Activated B cell treated with CpG ODN at 0.5 μM for 24 hours (primary cell): ENCODE data around the gene EXOC3. TPM values are rescaled to one million over a fixed set of nuclear protein-coding genes. Genes with fewer than 3 reads are reported as not detected.

Experiments used
- ATAC-seq: fragments of 200-7000 bp; cut with Tn5 transposase; one replicate; pipeline ENCODE4 v1.10.0; 2021; ENCODE audit warnings: low read depth, mild to moderate bottlenecking, moderate library complexity
- CTCF ChIA-PET: fragments of 350-600 bp; sonication (Branson Sonifier 250); formaldehyde crosslinking; loops from one replicate; lab custom pipeline; 2021; ENCODE audit warnings: antibody characterized with exemption; lab: Charles Lee
- POLR2A ChIA-PET: fragments of 350-600 bp; sonication (Branson Sonifier 250); formaldehyde crosslinking; loops from one replicate; lab custom pipeline; 2021; ENCODE audit warnings: antibody characterized with exemption; lab: Charles Lee
- DNase-seq: peaks from one replicate; pipeline ENCODE4 v3.0.0; 2022
- H3K27ac Mint-ChIP-seq: one replicate; pipeline ENCODE4 v1.8.0; 2020; ENCODE audit warnings: mixed read lengths
- H3K27me3 Mint-ChIP-seq: one replicate; pipeline ENCODE4 v1.8.0; 2021; ENCODE audit warnings: mixed read lengths
- H3K36me3 Mint-ChIP-seq: one replicate; pipeline ENCODE4 v1.8.0; 2021; ENCODE audit warnings: low read depth, mixed read lengths
- H3K4me1 Mint-ChIP-seq: one replicate; pipeline ENCODE4 v1.8.0; 2021; ENCODE audit warnings: mixed read lengths
- H3K4me3 Mint-ChIP-seq: one replicate; pipeline ENCODE4 v1.8.0; 2020; ENCODE audit warnings: mild to moderate bottlenecking, mixed read lengths
- H3K9me3 Mint-ChIP-seq: one replicate; pipeline ENCODE4 v1.8.0; 2020; ENCODE audit warnings: mixed read lengths
- intact Hi-C: fragments of 100-400 bp; cut with micrococcal nuclease; formaldehyde crosslinking; loops from one replicate; pipeline ENCODE4 v1.15.1; 2024
- total RNA-seq: library from RNA; stranded (reverse); gene quantifications from 2 replicates; pipeline ENCODE4 v1.2.3, GENCODE V29; 2022
- TF ChIP-seq, protein P1 (sequence below): fragments of 200-600 bp; IDR thresholded peaks from one replicate; pipeline ENCODE4 v1.8.0; 2022; ENCODE audit warnings: antibody characterized with exemption, mild to moderate bottlenecking

EXOC3 gene
- total RNA-seq, 1 donor from 2014 or later, result 79.6 TPM

DNA sequence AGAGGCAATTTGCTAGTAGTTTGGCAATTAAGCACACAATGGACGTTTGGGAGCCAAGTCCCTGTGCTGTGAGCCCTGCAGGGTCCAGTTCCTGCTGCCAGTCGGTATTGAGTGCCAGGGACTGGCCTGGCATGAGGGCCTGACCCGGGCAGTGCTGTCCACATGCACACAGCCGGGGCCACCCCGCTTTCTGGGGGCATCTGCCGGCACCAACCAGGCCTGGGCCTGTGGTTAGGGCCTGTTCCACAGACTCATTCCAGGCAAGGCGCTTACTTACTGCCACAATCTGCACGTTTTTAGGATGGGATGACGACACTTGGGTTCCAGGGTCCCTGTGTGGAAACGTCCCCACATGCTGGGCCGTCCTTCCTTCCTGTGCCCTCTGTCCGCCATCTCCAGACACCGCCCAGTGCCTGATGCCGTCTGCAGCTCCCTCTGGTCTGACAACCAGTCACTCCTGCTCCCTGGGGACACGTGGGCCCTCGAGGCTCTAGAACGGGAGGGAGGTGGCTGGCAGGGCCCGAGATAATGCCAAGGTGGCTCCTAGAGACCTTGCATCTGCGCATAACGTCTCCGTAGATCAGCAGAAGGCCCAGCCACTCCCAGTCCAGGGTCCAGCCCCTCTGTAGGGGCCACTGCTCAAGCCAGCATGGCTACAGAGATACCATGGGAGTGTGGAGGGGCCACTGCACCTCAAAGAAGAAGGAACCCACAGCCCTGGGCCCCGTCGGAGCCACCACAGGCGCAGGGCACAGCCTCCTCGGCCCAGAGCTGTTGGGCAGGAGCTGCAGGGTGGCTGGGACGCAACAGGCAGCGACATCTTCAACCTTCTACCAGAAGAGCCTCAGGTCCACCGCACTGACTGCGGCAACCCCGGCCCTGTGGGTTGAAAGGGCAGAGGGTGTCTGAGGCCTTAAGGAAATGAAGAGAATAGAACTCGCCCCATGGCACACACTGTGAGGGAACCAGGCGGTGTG, 56.5 kb downstream of the EXOC3 start:
- POLR2A ChIA-PET, result no interaction called here
- no peaks in the 10 kb centered on the region for H3K4me1 Mint-ChIP-seq
- no peak for DNase-seq
- no peak for ATAC-seq
- H3K27me3 Mint-ChIP-seq, result peaks cover 39% of the 10 kb centered on the region
- TF ChIP-seq, protein P1, sequence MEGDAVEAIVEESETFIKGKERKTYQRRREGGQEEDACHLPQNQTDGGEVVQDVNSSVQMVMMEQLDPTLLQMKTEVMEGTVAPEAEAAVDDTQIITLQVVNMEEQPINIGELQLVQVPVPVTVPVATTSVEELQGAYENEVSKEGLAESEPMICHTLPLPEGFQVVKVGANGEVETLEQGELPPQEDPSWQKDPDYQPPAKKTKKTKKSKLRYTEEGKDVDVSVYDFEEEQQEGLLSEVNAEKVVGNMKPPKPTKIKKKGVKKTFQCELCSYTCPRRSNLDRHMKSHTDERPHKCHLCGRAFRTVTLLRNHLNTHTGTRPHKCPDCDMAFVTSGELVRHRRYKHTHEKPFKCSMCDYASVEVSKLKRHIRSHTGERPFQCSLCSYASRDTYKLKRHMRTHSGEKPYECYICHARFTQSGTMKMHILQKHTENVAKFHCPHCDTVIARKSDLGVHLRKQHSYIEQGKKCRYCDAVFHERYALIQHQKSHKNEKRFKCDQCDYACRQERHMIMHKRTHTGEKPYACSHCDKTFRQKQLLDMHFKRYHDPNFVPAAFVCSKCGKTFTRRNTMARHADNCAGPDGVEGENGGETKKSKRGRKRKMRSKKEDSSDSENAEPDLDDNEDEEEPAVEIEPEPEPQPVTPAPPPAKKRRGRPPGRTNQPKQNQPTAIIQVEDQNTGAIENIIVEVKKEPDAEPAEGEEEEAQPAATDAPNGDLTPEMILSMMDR, result no peak
- H3K4me3 Mint-ChIP-seq, result no peak overlapping the region
- H3K9me3 Mint-ChIP-seq, result peaks cover 2% of the 10 kb centered on the region
- no peak overlapping the region for H3K27ac Mint-ChIP-seq
- no peaks in the 10 kb centered on the region for H3K36me3 Mint-ChIP-seq
- CTCF ChIA-PET, result no interaction called here
- intact Hi-C loops, result no loop called here

DNA sequence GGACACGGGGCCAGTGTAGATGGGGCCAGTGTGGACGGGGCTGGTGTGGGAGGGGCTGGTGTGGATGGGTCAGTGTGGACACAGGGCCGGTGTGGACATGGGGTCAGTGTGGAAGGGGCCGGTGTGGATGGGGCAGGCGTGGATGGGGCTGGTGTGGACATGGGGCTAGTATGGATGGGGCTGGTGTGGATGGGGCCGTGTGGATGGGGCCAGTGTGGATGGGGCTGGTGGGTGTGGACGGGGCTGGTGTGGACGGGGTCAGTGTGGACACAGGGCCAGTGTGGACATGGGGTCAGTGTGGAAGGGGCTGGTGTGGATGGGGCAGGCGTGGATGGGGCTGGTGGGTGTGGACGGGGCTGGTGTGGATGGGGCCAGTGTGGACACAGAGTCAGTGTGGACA, 57.5 kb downstream of the EXOC3 start:
- ChIA-PET CTCF (no interaction called here), POLR2A (no interaction called here)
- Mint-ChIP-seq H3K27me3 (peaks cover 39% of the 10 kb centered on the region), H3K4me3 (no peak overlapping the region), H3K4me1 (no peaks in the 10 kb centered on the region), H3K36me3 (no peaks in the 10 kb centered on the region), H3K9me3 (peaks cover 2% of the 10 kb centered on the region), H3K27ac (no peak overlapping the region)
- DNase-seq (no peak), ATAC-seq (no peak)
- intact Hi-C loops, result no loop called here
- TF ChIP-seq, protein P1, result no peak

DNA sequence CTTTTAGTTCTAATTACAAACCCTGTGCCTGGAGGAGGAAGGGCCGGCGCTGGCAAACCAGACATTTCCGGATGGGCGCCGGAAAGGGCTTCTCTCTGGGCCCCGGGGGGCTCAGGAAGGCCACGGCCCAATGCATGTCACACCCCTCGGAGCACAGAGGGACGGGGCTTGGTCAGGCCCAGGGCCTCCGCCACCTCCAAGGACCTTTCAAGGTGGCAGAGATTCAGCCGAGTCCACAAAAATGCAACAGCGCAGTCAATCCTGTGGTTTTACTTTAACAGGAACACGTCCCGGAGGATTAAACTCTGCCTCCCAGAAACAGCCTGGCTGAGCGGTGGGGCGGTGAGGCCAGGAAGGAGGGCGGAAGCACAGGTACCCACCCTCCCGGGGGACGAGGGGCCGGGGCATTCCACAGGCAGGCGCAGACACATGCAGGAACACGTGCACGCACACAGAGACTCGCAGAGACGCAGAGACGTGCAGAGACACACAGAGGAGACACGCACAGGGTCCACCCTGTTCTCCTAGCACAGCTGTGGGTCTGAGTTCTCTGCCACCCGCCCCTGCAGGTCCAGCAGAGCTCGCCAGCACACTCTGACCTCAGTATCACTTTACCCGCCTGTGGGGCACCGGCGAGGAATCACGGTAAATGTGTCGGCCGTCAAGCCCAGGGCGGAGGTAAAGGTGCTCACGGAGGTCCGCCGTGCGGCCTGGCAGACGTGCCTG, 58.3 kb downstream of the EXOC3 start:
- peaks cover 39% of the 10 kb centered on the region for H3K27me3 Mint-ChIP-seq
- intact Hi-C loops, result no loop called here
- no peak for DNase-seq
- peaks cover 2% of the 10 kb centered on the region for H3K9me3 Mint-ChIP-seq
- H3K4me1 Mint-ChIP-seq, result no peaks in the 10 kb centered on the region
- ChIA-PET CTCF (no interaction called here), POLR2A (no interaction called here)
- ATAC-seq, result no peak
- no peak overlapping the region for H3K4me3 Mint-ChIP-seq
- H3K27ac Mint-ChIP-seq, result no peak overlapping the region
- TF ChIP-seq, protein P1, result no peak
- H3K36me3 Mint-ChIP-seq, result no peaks in the 10 kb centered on the region

DNA sequence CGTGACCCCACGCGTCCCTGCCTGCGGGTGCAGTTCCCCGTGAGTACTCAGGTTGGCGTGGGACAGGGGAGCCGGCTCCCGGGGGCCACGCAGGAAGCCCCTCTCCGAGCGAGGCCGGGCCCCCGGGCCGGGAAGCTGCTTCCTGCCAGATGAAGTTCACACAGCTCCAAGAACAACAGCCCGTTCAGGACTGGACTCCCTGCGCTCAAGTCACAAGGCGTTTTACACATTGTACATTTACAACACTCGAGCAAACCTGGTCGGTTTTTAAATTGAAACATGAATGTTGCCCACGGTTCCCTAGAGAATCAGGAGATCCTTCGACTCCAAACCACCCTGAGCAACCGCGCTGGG, 58.8 kb downstream of the EXOC3 start:
- intact Hi-C loops, result no loop called here
- ChIA-PET CTCF (no interaction called here), POLR2A (no interaction called here)
- DNase-seq, result no peak
- Mint-ChIP-seq H3K36me3 (no peaks in the 10 kb centered on the region), H3K27me3 (peaks cover 39% of the 10 kb centered on the region), H3K27ac (no peak overlapping the region), H3K4me3 (no peak overlapping the region), H3K4me1 (no peaks in the 10 kb centered on the region), H3K9me3 (peaks cover 2% of the 10 kb centered on the region)
- ATAC-seq, result no peak
- TF ChIP-seq, protein P1, result no peak
